Thymus (tissue), 11 donors: Measurements from ENCODE around the gene MAOB. TPM values are rescaled to one million over a fixed set of nuclear protein-coding genes. Genes with fewer than 3 reads are reported as not detected.

Experiments
- DNase-seq, 9 donors: peaks; one replicate each; pipeline ENCODE4 v3.0.0-alpha.2; 2013; ENCODE audit warnings: low spot score in 9 of 9, low read depth in 6 of 9, missing footprints in 1 of 9
- H3K27ac ChIP-seq, 2 donors: one replicate each; pipeline ENCODE4 v1.5.1; 2013; ENCODE audit warnings: control low read depth in 1 of 2, low read depth in 1 of 2, low read length in 1 of 2, mild to moderate bottlenecking in 1 of 2, moderate library complexity in 1 of 2
- H3K27me3 ChIP-seq, 2 donors: one replicate each; pipeline ENCODE4 v1.5.1; 2013; ENCODE audit warnings: low read length in 1 of 2; ENCODE audit not compliant: control insufficient read depth in 2 of 2, insufficient read depth in 1 of 2
- H3K36me3 ChIP-seq, 2 donors: one replicate each; pipeline ENCODE4 v1.5.1; 2013; ENCODE audit warnings: low read length in 1 of 2, mild to moderate bottlenecking in 1 of 2, moderate library complexity in 1 of 2; ENCODE audit not compliant: control insufficient read depth in 2 of 2, insufficient read depth in 2 of 2
- H3K4me1 ChIP-seq, 2 donors: one replicate each; pipeline ENCODE4 v1.5.1; 2013; ENCODE audit warnings: low read length in 2 of 2; ENCODE audit not compliant: control insufficient read depth in 2 of 2, insufficient read depth in 2 of 2
- H3K4me3 ChIP-seq, 2 donors: one replicate each; pipeline ENCODE4 v1.5.1; 2013; ENCODE audit warnings: low read length in 2 of 2, control low read depth in 1 of 2, mild to moderate bottlenecking in 1 of 2
- H3K9me3 ChIP-seq, 2 donors: one replicate each; pipeline ENCODE4 v1.5.1; 2013; ENCODE audit warnings: low read length in 1 of 2, mild to moderate bottlenecking in 1 of 2; ENCODE audit not compliant: control insufficient read depth in 2 of 2, insufficient read depth in 1 of 2
- WGBS: extraction: QIAGEN DNeasy Blood & Tissue Kit; methylation state at CpG from one replicate; pipeline ENCODE4 v1.1.7; 2013; 5-methylcytosine and 5-hydroxymethylcytosine counted together
- polyA plus RNA-seq: library from polyadenylated mRNA; stranded (reverse); fragments of 200-250 nt; gene quantifications from one replicate; pipeline ENCODE4 v1.2.3, GENCODE V29; 2013
- total RNA-seq: library from RNA; stranded (reverse); fragments of 120-200 nt; gene quantifications from one replicate; pipeline ENCODE4 v1.2.4, GENCODE V29; 2013
- donor health status: healthy.

The MAOB gene
- total and polyA plus RNA-seq, 2 donors: 0.85 to 5.0 TPM

GRCh38 chrX:43892336-43892870 lies 10.2 kb upstream of the MAOB start:
- H3K4me3 ChIP-seq: no peak overlapping the region
- H3K27me3 ChIP-seq: no peaks in the 10 kb centered on the region
- DNase-seq: no peak
- H3K36me3 ChIP-seq: no peaks in the 10 kb centered on the region
- H3K4me1 ChIP-seq: no peaks in the 10 kb centered on the region
- no peak overlapping the region for H3K27ac ChIP-seq
- WGBS: 48% methylated on average over 1 of the region's 1 CpG
- H3K9me3 ChIP-seq: no peaks in the 10 kb centered on the region

- Histone ChIP-seq H3K27me3 (peaks cover 0 to 25% of the 10 kb centered on the region in 2 donors), H3K9me3 (no peaks in the 10 kb centered on the region), H3K4me1 (no peaks in the 10 kb centered on the region), H3K4me3 (no peak overlapping the region), H3K27ac (no peak overlapping the region), H3K36me3 (no peaks in the 10 kb centered on the region)
- DNase-seq: no peak
- 96% methylated on average over 5 of the region's 5 CpGs for WGBS
These were observed 3.4 kb upstream of the MAOB start for GRCh38 chrX:43885617-43886016.

GRCh38 chrX:43881410-43882293 lies 598 bp downstream of the MAOB start:
- Histone ChIP-seq H3K9me3 (no peaks in the 10 kb centered on the region), H3K27ac (no peak overlapping the region), H3K4me3 (peak overlapping the region in 1 of 2 donors; percentile 29), H3K36me3 (no peaks in the 10 kb centered on the region), H3K4me1 (no peaks in the 10 kb centered on the region), H3K27me3 (peaks cover 0 to 25% of the 10 kb centered on the region in 2 donors)
- DNase-seq: no peak
- WGBS: 46% methylated on average over 34 of the region's 34 CpGs

GRCh38 chrX:43880425-43880824 lies 1.8 kb downstream of the MAOB start:
- 95% methylated on average over 2 of the region's 2 CpGs for WGBS
- no peaks in the 10 kb centered on the region for H3K9me3 ChIP-seq
- no peak overlapping the region for H3K4me3 ChIP-seq

GRCh38 chrX:43878906-43879526 lies 3.2 kb downstream of the MAOB start:
- Histone ChIP-seq H3K4me1 (no peaks in the 10 kb centered on the region), H3K4me3 (no peak overlapping the region), H3K36me3 (no peaks in the 10 kb centered on the region), H3K27ac (no peak overlapping the region), H3K9me3 (no peaks in the 10 kb centered on the region), H3K27me3 (peaks cover 0 to 25% of the 10 kb centered on the region in 2 donors)
- no peak for DNase-seq
- WGBS: 93% methylated on average over 6 of the region's 6 CpGs

More at GRCh38 chrX:43880425-43880824, 1.8 kb downstream of the MAOB start:
- no peaks in the 10 kb centered on the region for H3K4me1 ChIP-seq
- peaks cover 0 to 25% of the 10 kb centered on the region in 2 donors for H3K27me3 ChIP-seq
- no peak overlapping the region for H3K27ac ChIP-seq
- no peak for DNase-seq
- H3K36me3 ChIP-seq: no peaks in the 10 kb centered on the region

GRCh38 chrX:43876680-43877079 lies 5.6 kb downstream of the MAOB start:
- 35% methylated on average over 3 of the region's 3 CpGs for WGBS
- Histone ChIP-seq H3K27me3 (peaks cover 0 to 9% of the 10 kb centered on the region in 2 donors), H3K4me1 (no peaks in the 10 kb centered on the region), H3K4me3 (no peak overlapping the region), H3K36me3 (no peaks in the 10 kb centered on the region), H3K9me3 (no peaks in the 10 kb centered on the region), H3K27ac (no peak overlapping the region)
- no peak for DNase-seq

- Histone ChIP-seq H3K4me1 (no peaks in the 10 kb centered on the region), H3K27ac (no peak overlapping the region), H3K9me3 (no peaks in the 10 kb centered on the region), H3K27me3 (no peaks in the 10 kb centered on the region), H3K4me3 (no peak overlapping the region), H3K36me3 (no peaks in the 10 kb centered on the region)
- no peak for DNase-seq
- WGBS: 87% methylated on average over 3 of the region's 3 CpGs
These were observed 11.4 kb downstream of the MAOB start for GRCh38 chrX:43870758-43871419.

GRCh38 chrX:43870011-43870410 lies 12.2 kb downstream of the MAOB start:
- H3K9me3 ChIP-seq: no peaks in the 10 kb centered on the region
- 99% methylated on average over 3 of the region's 3 CpGs for WGBS
- H3K27ac ChIP-seq: no peak overlapping the region
- H3K4me1 ChIP-seq: no peaks in the 10 kb centered on the region
- H3K27me3 ChIP-seq: no peaks in the 10 kb centered on the region
- no peak overlapping the region for H3K4me3 ChIP-seq
- no peak for DNase-seq
- no peaks in the 10 kb centered on the region for H3K36me3 ChIP-seq

- no peaks in the 10 kb centered on the region for H3K4me1 ChIP-seq
- no peaks in the 10 kb centered on the region for H3K36me3 ChIP-seq
- no peak for DNase-seq
- no peak overlapping the region for H3K4me3 ChIP-seq
- H3K27me3 ChIP-seq: no peaks in the 10 kb centered on the region
- no peak overlapping the region for H3K27ac ChIP-seq
- 94% methylated on average over 6 of the region's 6 CpGs for WGBS
- H3K9me3 ChIP-seq: no peaks in the 10 kb centered on the region
These were observed 13.5 kb downstream of the MAOB start for GRCh38 chrX:43868791-43869190.
